Testis (tissue), 2 donors: Measurements from ENCODE around the gene DVL2.

Experiments used
- POLR2A ChIP-seq: fragments of 450-650 bp; IDR thresholded peaks from one replicate; pipeline ENCODE4 v1.6.1; 2017; ENCODE audit warnings: antibody characterized with exemption, mild to moderate bottlenecking, moderate library complexity
- TF ChIP-seq, protein P1 (sequence below), 3 experiments: fragments of 450-650 bp in 2 of 3; fragments of 200-600 bp in 1 of 3; sonication (generic) in 1 of 3; IDR thresholded peaks; one replicate each; pipeline ENCODE4 v1.5.1; 2016 to 2019; ENCODE audit warnings: antibody characterized with exemption in 3 of 3, mild to moderate bottlenecking in 2 of 3, moderate library complexity in 1 of 3

DNA sequence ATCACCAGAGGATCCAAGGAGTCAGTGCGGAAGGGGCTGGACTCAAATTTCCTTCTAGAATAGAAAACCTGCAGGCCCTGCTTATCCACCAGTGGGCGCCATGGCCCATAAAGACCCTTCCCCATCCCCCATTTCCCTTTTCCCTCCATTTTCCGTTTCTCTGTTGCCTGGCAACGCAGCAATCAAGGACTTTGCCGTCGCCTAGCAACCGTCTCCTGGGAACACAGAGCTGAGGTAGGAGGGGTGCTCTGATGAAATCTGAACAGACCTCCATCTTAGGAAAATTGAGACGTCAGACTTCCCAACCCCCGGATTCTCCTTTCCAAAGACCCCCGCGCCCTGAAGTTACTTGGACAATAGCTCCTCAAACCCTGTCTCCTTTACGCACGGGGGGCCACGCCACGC is 20.4 kb downstream of the DVL2 start:
- TF ChIP-seq, protein P1, sequence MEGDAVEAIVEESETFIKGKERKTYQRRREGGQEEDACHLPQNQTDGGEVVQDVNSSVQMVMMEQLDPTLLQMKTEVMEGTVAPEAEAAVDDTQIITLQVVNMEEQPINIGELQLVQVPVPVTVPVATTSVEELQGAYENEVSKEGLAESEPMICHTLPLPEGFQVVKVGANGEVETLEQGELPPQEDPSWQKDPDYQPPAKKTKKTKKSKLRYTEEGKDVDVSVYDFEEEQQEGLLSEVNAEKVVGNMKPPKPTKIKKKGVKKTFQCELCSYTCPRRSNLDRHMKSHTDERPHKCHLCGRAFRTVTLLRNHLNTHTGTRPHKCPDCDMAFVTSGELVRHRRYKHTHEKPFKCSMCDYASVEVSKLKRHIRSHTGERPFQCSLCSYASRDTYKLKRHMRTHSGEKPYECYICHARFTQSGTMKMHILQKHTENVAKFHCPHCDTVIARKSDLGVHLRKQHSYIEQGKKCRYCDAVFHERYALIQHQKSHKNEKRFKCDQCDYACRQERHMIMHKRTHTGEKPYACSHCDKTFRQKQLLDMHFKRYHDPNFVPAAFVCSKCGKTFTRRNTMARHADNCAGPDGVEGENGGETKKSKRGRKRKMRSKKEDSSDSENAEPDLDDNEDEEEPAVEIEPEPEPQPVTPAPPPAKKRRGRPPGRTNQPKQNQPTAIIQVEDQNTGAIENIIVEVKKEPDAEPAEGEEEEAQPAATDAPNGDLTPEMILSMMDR (IDR thresholded peaks at IDR 0.05), result peak in 1 of 3 experiments; percentile 31
- TF ChIP-seq POLR2A, result no peak
